K562 (cell line): ENCODE results near the gene ANKRD33. TPM values are rescaled to one million over a fixed set of nuclear protein-coding genes. Genes with fewer than 3 reads are reported as not detected.

Experiments used
- ARNT ChIP-seq, 2 experiments: fragments of 450-650 bp; IDR thresholded peaks; 2 replicates each; pipeline ENCODE4 v1.6.1; 2016; ENCODE audit warnings: mild to moderate bottlenecking in 1 of 2
- ASH1L ChIP-seq: fragments of 450-650 bp; IDR thresholded peaks from 2 replicates; pipeline ENCODE4 v1.6.1; 2018; ENCODE audit warnings: borderline replicate concordance, mild to moderate bottlenecking, low read depth; ENCODE audit not compliant: partially characterized antibody
- CHD7 ChIP-seq: fragments of 200-600 bp; sonication (generic); IDR thresholded peaks from one replicate; pipeline ENCODE4 v1.6.1; 2012; ENCODE audit warnings: mild to moderate bottlenecking, low read depth, low read length, inconsistent platforms
- EHMT2 ChIP-seq: fragments of 450-650 bp; IDR thresholded peaks from 2 replicates; pipeline ENCODE4 v1.6.1; 2018; ENCODE audit warnings: antibody characterized with exemption
- ESRRB ChIP-seq: fragments of 250-450 bp; sonication (Bioruptor Pico); IDR thresholded peaks from 2 replicates; pipeline ENCODE4 v1.5.0; 2020; ENCODE audit warnings: mild to moderate bottlenecking, moderate library complexity, borderline replicate concordance
- GABPB1 ChIP-seq: sonication (generic); formaldehyde crosslinking; IDR thresholded peaks from 2 replicates; pipeline ENCODE4 v1.8.0; 2022; ENCODE audit warnings: mild to moderate bottlenecking, missing genetic modification reagents
- HDAC6 ChIP-seq: IDR thresholded peaks from 2 replicates; pipeline ENCODE4 v1.6.1; 2012; ENCODE audit warnings: low read depth, mild to moderate bottlenecking, control low read depth, inconsistent platforms, low read length, moderate library complexity
- PHB2 ChIP-seq: fragments of 450-650 bp; IDR thresholded peaks from 2 replicates; pipeline ENCODE4 v1.6.1; 2017; ENCODE audit warnings: low read depth
- RBM17 ChIP-seq: fragments of 200-400 bp; formaldehyde crosslinking; IDR thresholded peaks from 2 replicates; pipeline ENCODE4 v1.6.1; 2017; ENCODE audit warnings: low read depth, mild to moderate bottlenecking, low read length, borderline replicate concordance
- RBM39 ChIP-seq: fragments of 200-400 bp; formaldehyde crosslinking; optimal IDR thresholded peaks from 2 replicates; pipeline ENCODE3; 2018; ENCODE audit warnings: low read depth, low read length
- SUPT5H ChIP-seq: fragments of 450-650 bp; IDR thresholded peaks from 2 replicates; pipeline ENCODE4 v1.6.1; 2016
- TARDBP ChIP-seq: fragments of 450-650 bp; IDR thresholded peaks from 2 replicates; pipeline ENCODE4 v1.6.1; 2016
- ZBED1 ChIP-seq: IDR thresholded peaks from 2 replicates; pipeline ENCODE4 v1.6.1; 2014
- ZBTB26 ChIP-seq: fragments of 450-650 bp; formaldehyde crosslinking; IDR thresholded peaks from 2 replicates; pipeline ENCODE4 v1.4.0; 2022; ENCODE audit warnings: missing genetic modification characterization
- ZEB2 ChIP-seq: fragments of 450-650 bp; IDR thresholded peaks from 2 replicates; pipeline ENCODE4 v1.6.1; 2016
- ZNF280B ChIP-seq: fragments of 250-450 bp; sonication (Bioruptor Pico); IDR thresholded peaks from 2 replicates; pipeline ENCODE4 v1.5.1; 2021; ENCODE audit warnings: mild to moderate bottlenecking
- ZNF76 ChIP-seq: fragments of 250-450 bp; sonication (Bioruptor Pico); IDR thresholded peaks from 2 replicates; pipeline ENCODE4 v1.4.0; 2020; ENCODE audit warnings: mild to moderate bottlenecking, moderate library complexity, borderline replicate concordance
- polyA plus RNA-seq, 8 experiments: library from polyadenylated mRNA; depleted of rRNA in 4 of 8; stranded (reverse) in 5 of 8; unstranded in 3 of 8; fragments of >200 nt; fragmentation: Nextera tagmentation in 2 of 8; fragmentation: Illumina TruSeq in 1 of 8; extraction: Ambion mirVana in 2 of 8; extraction: Trizol in 1 of 8; gene quantifications; 2 replicates each; pipeline versions ENCODE4 v1.2.1 to v1.2.3, GENCODE V29; 2011 to 2014; ENCODE audit warnings: inconsistent platforms in 1 of 8, missing spikeins in 1 of 8
- total RNA-seq, 7 experiments: library from RNA; depleted of rRNA in 6 of 7; stranded (reverse); fragments of >200 nt in 6 of 7; fragmentation: Illumina TruSeq in 2 of 7; extraction: Trizol in 2 of 7; gene quantifications; 2 replicates each; pipeline versions ENCODE4 v1.2.1 to v1.2.3, GENCODE V29; 2011 to 2021; ENCODE audit warnings: low replicate concordance in 1 of 7

Gene ANKRD33
- total and polyA plus RNA-seq, 9 of the 15 experiments (the other 6 are each of a cell fraction or from before 2014, with no cell fraction given), result 0.04 to 0.11 (median 0.07) TPM; not detected in 4

- TF ChIP-seq ZNF280B, result no peak
- no peak for TF ChIP-seq ZEB2
- TF ChIP-seq CHD7, result no peak
- TF ChIP-seq ZBTB26 (CRISPR knock-in tag), result no peak
- no peak for TF ChIP-seq RBM39
- TF ChIP-seq HDAC6, result no peak
- TF ChIP-seq ARNT (IDR thresholded peaks at IDR 0.05), result no peak
- no peak for TF ChIP-seq ZNF76 (CRISPR knock-in tag)
- no peak for TF ChIP-seq EHMT2
- TF ChIP-seq SUPT5H, result 0 out of 2 replicates have a peak, but pooled peaks have one; percentile 41
- TF ChIP-seq TARDBP, result no peak
- no peak for TF ChIP-seq ASH1L
- TF ChIP-seq ESRRB (CRISPR knock-in tag), result no peak
- no peak for TF ChIP-seq PHB2
- TF ChIP-seq RBM17, result no peak
- no peak for TF ChIP-seq ZBED1
- TF ChIP-seq GABPB1 (CRISPR knock-in tag), result no peak
Measured at GRCh38 chr12:51926064-51926632, 38.2 kb downstream of the ANKRD33 start (continued).
